Measurements from ENCODE around the gene PEAK3. TPM values are rescaled to one million over a fixed set of nuclear protein-coding genes. Genes with fewer than 3 reads are reported as not detected.

The PEAK3 gene
- total and polyA plus RNA-seq, 7 donors: 0.01 to 0.20 (median 0.13) TPM; not detected in 1

DNA sequence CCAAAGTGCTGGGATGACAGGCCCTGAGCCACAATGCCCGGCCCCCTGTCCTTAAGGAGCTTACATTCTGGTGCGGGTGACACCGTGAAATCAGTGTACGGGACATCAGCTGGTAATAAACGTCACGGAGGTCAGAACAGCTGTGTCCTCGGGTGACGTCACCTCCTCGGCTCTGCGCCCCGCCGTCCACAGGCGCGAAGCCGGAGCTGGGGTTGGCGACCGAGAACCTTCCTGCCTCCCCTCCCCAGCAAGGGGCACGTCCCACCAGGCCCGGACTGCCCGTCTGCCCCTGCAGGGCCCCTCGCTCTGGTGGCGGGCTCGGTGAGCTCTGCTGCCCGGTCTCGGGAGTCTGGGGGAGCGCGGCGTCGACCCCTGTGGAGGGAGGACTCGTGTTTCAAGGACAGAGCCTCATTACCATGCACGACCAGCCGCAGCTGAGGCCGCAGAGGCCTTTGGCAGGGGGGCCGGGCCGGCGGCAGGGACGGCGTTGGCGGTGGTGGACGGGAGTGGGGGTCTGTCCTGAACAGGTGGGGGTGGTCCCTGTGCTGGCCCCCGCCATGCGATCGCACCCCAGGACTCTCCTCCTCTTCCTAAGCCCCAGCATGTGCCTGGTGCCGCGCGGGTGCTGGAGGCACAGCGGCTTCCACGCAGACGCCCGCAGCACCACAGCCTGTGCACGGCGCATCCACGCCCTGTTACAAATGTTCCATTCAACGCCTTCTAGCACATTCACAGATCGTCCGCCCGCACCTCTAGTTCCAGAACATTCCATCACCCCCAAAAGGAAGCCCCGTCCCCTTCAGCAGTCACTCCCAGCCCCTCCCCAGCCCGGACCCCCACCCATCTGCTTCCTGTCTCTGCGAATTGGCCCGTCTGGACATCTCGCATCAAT is 20.6 kb upstream of the PEAK3 start:
- no peaks in the 10 kb centered on the region for H3K36me3 ChIP-seq (ENCODE audit: insufficient read depth in 1 of 2, low read depth in 1 of 2)
- peaks cover 9% of the 10 kb centered on the region for H3K4me1 ChIP-seq
- peak; percentile 78 to 89 (median 87) for ATAC-seq
- WGBS, 3 donors: 28 to 32% (median 30%) methylated on average over 50 to 62 of the region's 62 CpGs
- no peak overlapping the region for H3K27ac ChIP-seq
- H3K4me3 ChIP-seq: peak overlapping the region; percentile 30
- peak; percentile 55 to 81 for DNase-seq
- peaks cover 0 to 13% (median 3%) of the 10 kb centered on the region in 3 donors for H3K27me3 ChIP-seq (ENCODE audit: insufficient read depth in 3 of 3, low read length in 2 of 3)
- TF ChIP-seq CTCF (IDR thresholded peaks at IDR 0.05): no peak
- intact Hi-C loops (cut with DNase I): no loop called here
- no peaks in the 10 kb centered on the region for H3K9me3 ChIP-seq

DNA sequence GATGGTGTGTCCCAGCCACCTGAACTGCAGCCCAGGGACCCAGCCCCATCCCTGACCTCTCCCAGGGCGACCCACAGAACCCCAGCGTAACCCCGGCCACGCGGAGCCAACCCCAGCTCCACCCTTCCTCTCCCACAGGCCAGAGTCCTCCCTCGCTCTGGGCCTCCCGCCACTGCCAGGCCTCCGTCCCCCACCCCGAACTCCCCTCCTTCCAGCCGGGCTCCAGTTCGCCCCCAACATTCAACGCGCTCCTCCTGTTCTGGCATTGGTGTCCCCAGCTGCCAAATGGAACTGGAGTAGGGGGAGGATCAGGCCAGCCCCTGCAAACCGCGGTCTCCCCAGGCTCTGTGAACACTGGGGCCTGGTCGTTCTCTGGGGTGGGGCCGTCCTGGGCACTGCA is 18.6 kb upstream of the PEAK3 start:
- no peak overlapping the region for H3K27ac ChIP-seq
- no peak for TF ChIP-seq CTCF (IDR thresholded peaks at IDR 0.05)
- no peaks in the 10 kb centered on the region for H3K36me3 ChIP-seq (ENCODE audit: insufficient read depth in 1 of 2, low read depth in 1 of 2)
- H3K4me1 ChIP-seq: peaks cover 9% of the 10 kb centered on the region
- intact Hi-C loops (cut with DNase I): no loop called here
- no peaks in the 10 kb centered on the region for H3K9me3 ChIP-seq
- H3K4me3 ChIP-seq: no peak overlapping the region
- peaks cover 0 to 9% (median 0%) of the 10 kb centered on the region in 3 donors for H3K27me3 ChIP-seq (ENCODE audit: insufficient read depth in 3 of 3, low read length in 2 of 3)
- ATAC-seq (no peak), DNase-seq (no peak)
- WGBS, 3 donors: 55 to 70% (median 66%) methylated on average over 15 to 17 of the region's 17 CpGs

GRCh38 chr19:2296141-2296540 is 14.2 kb upstream of the PEAK3 start:
- Histone ChIP-seq H3K9me3 (no peaks in the 10 kb centered on the region), H3K4me1 (peaks cover 7% of the 10 kb centered on the region), H3K36me3 (ENCODE audit: insufficient read depth in 1 of 2, low read depth in 1 of 2) (no peaks in the 10 kb centered on the region), H3K27me3 (ENCODE audit: insufficient read depth in 3 of 3, low read length in 2 of 3) (peaks cover 0 to 17% (median 4%) of the 10 kb centered on the region in 3 donors), H3K27ac (no peak overlapping the region), H3K4me3 (no peak overlapping the region)
- WGBS, 3 donors: 90 to 94% (median 93%) methylated on average over 16 of the region's 16 CpGs
- no peak for DNase-seq
- no peak for ATAC-seq
- TF ChIP-seq CTCF (IDR thresholded peaks at IDR 0.05): no peak
- intact Hi-C loops (cut with DNase I): no loop called here

DNA sequence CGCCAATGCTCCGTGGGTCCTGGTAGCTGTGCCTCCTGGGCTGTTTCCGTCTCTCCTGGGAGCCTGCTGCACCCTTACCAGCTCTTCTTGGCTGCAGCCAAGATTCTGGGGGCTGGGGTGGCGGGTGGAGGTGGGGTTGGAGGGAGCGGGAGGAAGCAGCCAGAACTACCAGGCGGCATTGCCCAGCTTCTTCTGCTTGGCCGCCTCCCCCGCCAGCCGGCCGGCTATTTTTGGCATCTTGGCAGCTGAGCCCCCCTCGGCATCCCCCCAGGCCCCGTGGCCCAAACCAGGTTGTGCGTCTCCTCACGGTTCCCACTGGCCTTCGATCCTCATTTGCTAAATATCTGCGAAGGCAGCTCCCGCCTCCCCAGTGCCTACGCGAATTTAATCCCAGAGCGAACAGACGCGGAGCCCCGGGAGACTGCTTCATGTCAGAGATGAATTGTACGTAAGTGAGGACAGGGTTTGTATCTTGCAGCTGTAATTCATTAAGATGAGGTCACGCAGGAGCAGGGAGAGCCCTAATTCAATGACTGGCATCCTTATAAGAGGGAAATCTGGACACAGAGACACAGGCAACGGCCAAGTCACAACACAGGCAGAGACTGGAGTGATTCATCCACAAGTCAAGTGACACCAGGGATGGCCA is 12.8 kb upstream of the PEAK3 start:
- Histone ChIP-seq H3K36me3 (ENCODE audit: insufficient read depth in 1 of 2, low read depth in 1 of 2) (no peaks in the 10 kb centered on the region), H3K9me3 (no peaks in the 10 kb centered on the region), H3K27ac (peak overlapping the region; percentile 63), H3K4me3 (peak overlapping the region; percentile 45), H3K4me1 (peaks cover 20% of the 10 kb centered on the region), H3K27me3 (ENCODE audit: insufficient read depth in 3 of 3, low read length in 2 of 3) (peaks cover 0 to 31% (median 16%) of the 10 kb centered on the region in 3 donors)
- ATAC-seq: peak; percentile 66 to 87 (median 80)
- no peak for TF ChIP-seq CTCF (IDR thresholded peaks at IDR 0.05)
- intact Hi-C loops (cut with DNase I): no loop called here
- no peak for DNase-seq
- 5 to 8% (median 8%) methylated on average over 18 to 26 of the region's 26 CpGs for WGBS, 3 donors
